Mesendoderm (in vitro differentiated cells): ENCODE results near the gene GAMT.

Experiments
- DNase-seq: peaks from one replicate; pipeline ENCODE4 v3.0.0; 2013
- H2AK5ac ChIP-seq: 2 replicates; pipeline ENCODE4 v1.6.1; 2013; ENCODE audit warnings: low read length, inconsistent platforms
- H2BK120ac ChIP-seq: 2 replicates; pipeline ENCODE4 v1.6.1; 2013; ENCODE audit warnings: low read depth, mild to moderate bottlenecking, low read length, moderate library complexity, mixed read lengths
- H2BK15ac ChIP-seq: replicated peaks from 2 replicates; pipeline ENCODE4 v1.6.1; 2013; ENCODE audit warnings: low read depth, mild to moderate bottlenecking, moderate library complexity
- H2BK5ac ChIP-seq: 2 replicates; pipeline ENCODE4 v1.6.1; 2013; ENCODE audit warnings: low read length, inconsistent platforms
- H3K18ac ChIP-seq: 2 replicates; pipeline ENCODE4 v1.6.1; 2013; ENCODE audit warnings: mild to moderate bottlenecking, low read length, mixed read lengths
- H3K23ac ChIP-seq: one replicate; pipeline ENCODE4 v1.6.1; 2013; ENCODE audit warnings: low read length
- H3K27ac ChIP-seq: 2 replicates; pipeline ENCODE4 v1.5.1; 2013; ENCODE audit warnings: low read depth, mild to moderate bottlenecking, inconsistent platforms, low read length, moderate library complexity
- H3K27me3 ChIP-seq: 2 replicates; pipeline ENCODE4 v1.6.1; 2013; ENCODE audit warnings: low read length, control low read depth, mild to moderate bottlenecking, inconsistent platforms; ENCODE audit not compliant: insufficient read depth, poor library complexity
- H3K36me3 ChIP-seq: 2 replicates; pipeline ENCODE4 v1.6.1; 2013; ENCODE audit warnings: low read length, inconsistent platforms; ENCODE audit not compliant: control insufficient read depth, insufficient read depth
- H3K4ac ChIP-seq: one replicate; pipeline ENCODE4 v1.6.1; 2013; ENCODE audit warnings: low read depth, mild to moderate bottlenecking, low read length, moderate library complexity
- H3K4me1 ChIP-seq: 2 replicates; pipeline ENCODE4 v1.6.1; 2013; ENCODE audit warnings: low read depth, low read length, inconsistent platforms; ENCODE audit not compliant: control insufficient read depth
- H3K4me2 ChIP-seq: 2 replicates; pipeline ENCODE4 v1.6.1; 2013; ENCODE audit warnings: low read length
- H3K4me3 ChIP-seq: 2 replicates; pipeline ENCODE4 v1.5.1; 2013; ENCODE audit warnings: mild to moderate bottlenecking, low read length
- H3K56ac ChIP-seq: one replicate; pipeline ENCODE4 v1.6.1; 2013; ENCODE audit warnings: low read length
- H3K79me1 ChIP-seq: 2 replicates; pipeline ENCODE4 v1.6.1; 2013; ENCODE audit warnings: low read length, inconsistent platforms
- H3K79me2 ChIP-seq: 2 replicates; pipeline ENCODE4 v1.6.1; 2013; ENCODE audit warnings: mild to moderate bottlenecking, low read length; ENCODE audit not compliant: control insufficient read depth, insufficient read depth
- H3K9ac ChIP-seq: 2 replicates; pipeline ENCODE4 v1.6.1; 2013; ENCODE audit warnings: low read length, inconsistent platforms
- H4K5ac ChIP-seq: one replicate; pipeline ENCODE4 v1.6.1; 2013; ENCODE audit warnings: low read length
- H4K8ac ChIP-seq: one replicate; pipeline ENCODE4 v1.6.1; 2013; ENCODE audit warnings: low read depth, mild to moderate bottlenecking, control low read depth, low read length, moderate library complexity
- WGBS: extraction: QIAGEN DNeasy Blood & Tissue Kit; methylation state at CpG from one replicate; pipeline ENCODE4 v1.1.7; 2013; ENCODE audit warnings: low lambda C conversion rate, missing lambda C conversion rate; ENCODE audit not compliant: insufficient coverage; ENCODE audit errors: extremely low coverage; 5-methylcytosine and 5-hydroxymethylcytosine counted together

GAMT gene

DNA sequence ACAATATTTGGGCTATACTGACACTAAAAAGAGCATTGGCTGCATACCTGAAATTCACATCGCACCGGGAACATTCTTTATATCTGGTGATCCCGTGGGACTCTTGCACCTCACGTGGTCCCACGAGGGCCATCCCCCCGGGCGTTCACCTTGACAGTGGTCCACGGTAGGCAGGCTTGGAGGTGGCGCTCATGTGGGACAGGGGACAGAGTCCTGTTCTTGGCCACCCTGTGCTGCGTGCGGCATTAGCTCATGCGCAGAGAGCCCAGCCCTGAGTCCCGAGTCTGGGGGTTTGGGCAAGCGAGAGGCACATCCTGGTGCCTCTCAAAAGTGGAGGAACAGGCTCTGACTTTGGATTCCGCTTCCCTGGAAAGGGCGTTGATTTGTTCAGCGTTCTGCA is 7.5 kb downstream of the GAMT start:
- Histone ChIP-seq H3K9ac (no peak overlapping the region), H2BK15ac (no peak overlapping the region), H3K27ac (no peak overlapping the region), H2BK5ac (no peak overlapping the region), H3K23ac (no peak overlapping the region), H3K36me3 (peaks cover 4% of the 10 kb centered on the region), H3K79me1 (no peaks in the 10 kb centered on the region), H3K4me2 (no peak overlapping the region), H3K79me2 (no peaks in the 10 kb centered on the region), H3K4ac (no peak overlapping the region), H4K5ac (no peak overlapping the region), H3K4me3 (no peak overlapping the region), H4K8ac (no peak overlapping the region), H3K18ac (no peak overlapping the region), H2AK5ac (no peak overlapping the region), H3K27me3 (no peaks in the 10 kb centered on the region), H3K56ac (no peak overlapping the region), H2BK120ac (no peak overlapping the region), H3K4me1 (no peaks in the 10 kb centered on the region)
- whole genome bisulfite sequencing, result no CpG with 5 or more reads among the region's 17 CpGs
- no peak for DNase-seq

DNA sequence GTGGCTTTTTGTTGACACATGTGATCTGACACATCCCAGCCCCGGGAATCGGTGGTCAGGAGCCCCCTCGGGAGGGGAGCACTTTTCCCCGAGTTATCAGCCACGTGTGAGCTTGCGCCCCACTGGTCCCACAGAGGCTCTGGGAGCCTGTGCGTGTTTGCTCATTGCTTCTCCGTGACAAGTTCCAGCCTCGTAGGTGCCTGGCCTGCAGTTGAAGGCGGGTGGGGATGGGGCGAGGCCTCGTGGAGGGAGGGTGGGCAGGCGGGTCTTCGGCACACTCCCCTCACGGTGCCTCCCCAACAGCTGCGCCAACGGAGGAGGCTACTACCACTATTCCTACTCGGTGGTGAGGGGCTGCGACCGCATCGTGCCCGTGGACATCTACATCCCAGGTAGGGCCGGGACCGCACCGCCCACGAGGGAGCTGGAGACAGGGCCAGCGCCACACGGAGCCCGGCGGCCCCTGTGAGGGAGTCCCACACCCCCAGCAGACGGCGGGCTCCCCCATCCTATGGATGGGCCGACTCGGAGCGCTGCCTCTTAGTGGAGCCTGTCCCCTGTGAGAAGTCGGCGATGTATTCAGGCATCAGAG is 8.3 kb downstream of the GAMT start:
- H3K56ac ChIP-seq, result no peak overlapping the region

DNA sequence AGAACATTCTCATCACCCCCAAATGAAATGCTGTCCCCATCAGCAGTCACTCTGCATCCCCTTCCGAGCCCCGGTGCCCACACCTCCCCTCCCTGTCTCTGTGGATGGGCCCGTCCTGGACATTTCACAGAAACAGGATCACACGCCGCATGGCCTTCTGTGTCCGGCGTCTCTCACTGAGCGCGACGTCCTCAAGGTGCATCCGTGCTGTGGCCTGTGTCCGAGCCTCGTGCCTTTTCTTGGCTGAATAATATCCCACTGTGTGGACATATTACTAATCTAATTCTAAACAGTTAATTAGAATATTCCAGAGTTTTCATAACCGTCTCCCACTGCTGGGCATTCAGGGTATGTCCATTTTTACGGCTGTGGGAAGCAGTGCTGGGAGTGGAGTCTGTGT is 8.9 kb downstream of the GAMT start:
- H2AK5ac ChIP-seq, result no peak overlapping the region
- no peak overlapping the region for H3K18ac ChIP-seq
- no peak overlapping the region for H2BK15ac ChIP-seq
- H3K23ac ChIP-seq, result no peak overlapping the region
- DNase-seq, result no peak
- no peaks in the 10 kb centered on the region for H3K79me2 ChIP-seq
- H3K27me3 ChIP-seq, result no peaks in the 10 kb centered on the region
- no peak overlapping the region for H2BK120ac ChIP-seq
- no peak overlapping the region for H2BK5ac ChIP-seq
- no peak overlapping the region for H4K5ac ChIP-seq
- H4K8ac ChIP-seq, result no peak overlapping the region
- no peak overlapping the region for H3K56ac ChIP-seq
- H3K4me3 ChIP-seq, result no peak overlapping the region
- no peaks in the 10 kb centered on the region for H3K79me1 ChIP-seq
- H3K9ac ChIP-seq, result no peak overlapping the region
- H3K27ac ChIP-seq, result no peak overlapping the region
- H3K4me2 ChIP-seq, result no peak overlapping the region
- no peak overlapping the region for H3K4ac ChIP-seq
- WGBS, result no CpG with 5 or more reads among the region's 15 CpGs
- peaks cover 4% of the 10 kb centered on the region for H3K36me3 ChIP-seq
- no peaks in the 10 kb centered on the region for H3K4me1 ChIP-seq

More for the DNA sequence above, 8.3 kb downstream of the GAMT start:
- Histone ChIP-seq H3K9ac (no peak overlapping the region), H2AK5ac (no peak overlapping the region), H2BK15ac (no peak overlapping the region), H3K36me3 (peaks cover 4% of the 10 kb centered on the region), H3K4me2 (no peak overlapping the region), H3K4ac (no peak overlapping the region), H3K4me1 (no peaks in the 10 kb centered on the region), H2BK5ac (no peak overlapping the region), H3K79me1 (no peaks in the 10 kb centered on the region), H2BK120ac (no peak overlapping the region), H3K18ac (no peak overlapping the region), H3K4me3 (no peak overlapping the region), H3K27me3 (no peaks in the 10 kb centered on the region), H3K23ac (no peak overlapping the region), H4K8ac (no peak overlapping the region), H3K27ac (no peak overlapping the region), H4K5ac (no peak overlapping the region), H3K79me2 (no peaks in the 10 kb centered on the region)
- WGBS, result no CpG with 5 or more reads among the region's 37 CpGs
- no peak for DNase-seq

DNA sequence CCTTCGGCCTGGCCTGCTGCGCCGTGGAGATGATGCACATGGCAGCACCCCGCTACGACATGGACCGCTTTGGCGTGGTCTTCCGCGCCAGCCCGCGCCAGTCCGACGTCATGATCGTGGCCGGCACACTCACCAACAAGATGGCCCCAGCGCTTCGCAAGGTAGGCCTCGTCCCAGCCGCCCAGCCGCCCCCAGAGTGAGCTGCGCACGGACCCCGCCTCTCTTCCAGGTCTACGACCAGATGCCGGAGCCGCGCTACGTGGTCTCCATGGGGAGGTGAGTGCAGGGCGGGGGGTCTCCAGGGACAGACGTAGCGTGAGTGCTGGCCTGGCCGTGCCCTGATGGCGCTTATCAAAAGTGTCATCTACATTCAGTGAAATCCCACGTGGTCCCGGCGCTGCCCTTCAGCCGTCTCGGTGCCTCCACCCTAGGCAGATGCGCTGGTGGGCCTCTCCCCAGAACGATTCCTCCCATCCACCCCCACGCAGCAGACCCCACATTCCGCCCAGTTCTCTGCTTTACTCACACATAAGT is 10.4 kb downstream of the GAMT start:
- Histone ChIP-seq H3K4me3 (no peak overlapping the region), H2AK5ac (no peak overlapping the region), H3K18ac (no peak overlapping the region), H3K9ac (no peak overlapping the region), H3K79me1 (no peaks in the 10 kb centered on the region), H2BK120ac (no peak overlapping the region), H3K4me2 (no peak overlapping the region), H3K4me1 (no peaks in the 10 kb centered on the region), H4K5ac (no peak overlapping the region), H3K36me3 (peaks cover 4% of the 10 kb centered on the region), H3K23ac (no peak overlapping the region), H2BK15ac (no peak overlapping the region), H3K79me2 (no peaks in the 10 kb centered on the region), H4K8ac (no peak overlapping the region), H3K27ac (no peak overlapping the region), H2BK5ac (no peak overlapping the region), H3K56ac (no peak overlapping the region), H3K27me3 (no peaks in the 10 kb centered on the region), H3K4ac (no peak overlapping the region)
- WGBS, result no CpG with 5 or more reads among the region's 42 CpGs
- no peak for DNase-seq

DNA sequence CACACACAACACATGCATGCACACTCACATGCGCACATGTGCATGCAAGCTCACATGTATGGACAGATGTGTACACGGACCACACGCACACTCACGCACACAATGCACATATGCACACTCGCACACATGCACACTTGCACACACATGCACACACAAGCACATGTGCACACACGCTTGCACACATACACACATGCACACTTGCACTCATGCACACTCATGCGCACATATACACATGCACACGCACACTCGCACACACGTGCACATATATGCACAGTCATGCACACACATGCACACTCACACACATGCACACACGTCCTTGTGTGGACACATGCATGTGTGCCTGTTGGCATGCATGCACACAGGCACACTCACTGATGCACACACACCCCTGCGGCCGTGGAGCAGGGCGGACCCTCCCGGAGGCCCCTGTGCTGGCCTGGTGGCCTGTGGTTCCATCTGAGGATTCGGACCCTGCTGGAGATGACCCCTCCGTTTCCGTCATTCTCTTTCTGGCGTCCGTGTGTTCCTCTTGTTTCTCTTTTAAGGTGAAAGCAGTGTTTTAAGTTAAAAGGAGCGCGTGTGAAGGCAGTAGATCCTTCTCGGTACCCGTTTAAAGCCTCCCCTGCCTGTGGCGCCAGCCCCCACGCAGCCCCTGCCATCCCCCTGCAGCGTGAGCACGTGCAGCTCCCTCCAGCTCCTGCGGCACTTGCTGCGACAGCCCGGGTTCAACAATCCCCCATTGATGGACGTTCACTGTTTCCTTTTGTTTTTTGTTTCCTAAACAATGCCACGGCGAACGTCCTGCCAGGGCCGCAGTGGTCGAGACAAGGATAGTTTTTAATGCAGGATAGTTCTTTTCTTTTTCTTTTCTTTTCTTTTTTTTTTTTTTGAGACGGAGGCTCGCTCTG is 12.1 kb downstream of the GAMT start:
- Histone ChIP-seq H3K9ac (no peak overlapping the region), H3K4me2 (no peak overlapping the region), H3K4ac (no peak overlapping the region), H3K27me3 (no peaks in the 10 kb centered on the region), H3K36me3 (peaks cover 4% of the 10 kb centered on the region), H3K18ac (no peak overlapping the region), H2AK5ac (no peak overlapping the region), H4K5ac (no peak overlapping the region), H3K79me2 (no peaks in the 10 kb centered on the region), H3K56ac (no peak overlapping the region), H3K23ac (no peak overlapping the region), H2BK120ac (no peak overlapping the region), H3K4me1 (no peaks in the 10 kb centered on the region), H2BK15ac (no peak overlapping the region), H2BK5ac (no peak overlapping the region), H3K79me1 (no peaks in the 10 kb centered on the region), H3K27ac (no peak overlapping the region), H3K4me3 (no peak overlapping the region), H4K8ac (no peak overlapping the region)
- no CpG with 5 or more reads among the region's 39 CpGs for whole genome bisulfite sequencing
- DNase-seq, result no peak
